Hepatocyte (in vitro differentiated cells): ENCODE data around the gene CNIH3. TPM values are rescaled to one million over a fixed set of nuclear protein-coding genes. Genes with fewer than 3 reads are reported as not detected.

Source experiments
- DNase-seq: peaks from one replicate; pipeline ENCODE4 v3.0.0-alpha.2; 2016; ENCODE audit warnings: low spot score
- H2AFZ ChIP-seq: fragments of 200-600 bp; sonication (generic); 2 replicates; pipeline ENCODE4 v1.6.0; 2016; ENCODE audit warnings: antibody characterized with exemption, mild to moderate bottlenecking
- H3K27ac ChIP-seq: fragments of 200-600 bp; sonication (generic); 2 replicates; pipeline ENCODE4 v1.5.1; 2016; ENCODE audit warnings: mild to moderate bottlenecking
- H3K27me3 ChIP-seq: fragments of 200-600 bp; sonication (generic); 2 replicates; pipeline ENCODE4 v1.6.1; 2016
- H3K36me3 ChIP-seq: fragments of 200-600 bp; sonication (generic); replicated peaks from 2 replicates; pipeline ENCODE4 v1.5.1; 2016; ENCODE audit warnings: low read depth; ENCODE audit not compliant: insufficient read depth
- H3K4me1 ChIP-seq: fragments of 200-600 bp; sonication (generic); 2 replicates; pipeline ENCODE4 v1.5.1; 2016; ENCODE audit warnings: mild to moderate bottlenecking, moderate library complexity; ENCODE audit not compliant: insufficient read depth
- H3K4me2 ChIP-seq: fragments of 200-600 bp; sonication (generic); 2 replicates; pipeline ENCODE4 v1.6.0; 2016
- H3K4me3 ChIP-seq: fragments of 200-600 bp; sonication (generic); 2 replicates; pipeline ENCODE4 v1.5.1; 2016; ENCODE audit warnings: mild to moderate bottlenecking
- H3K79me2 ChIP-seq: fragments of 200-600 bp; sonication (generic); 2 replicates; pipeline ENCODE4 v1.6.0; 2017; ENCODE audit warnings: mild to moderate bottlenecking
- H3K9me2 ChIP-seq: fragments of 200-600 bp; sonication (generic); replicated peaks from 2 replicates; pipeline ENCODE4 v1.6.0; 2017; ENCODE audit warnings: mild to moderate bottlenecking; ENCODE audit not compliant: insufficient read depth
- H3K9me3 ChIP-seq: fragments of 200-600 bp; sonication (generic); 2 replicates; pipeline ENCODE4 v1.5.1; 2016; ENCODE audit warnings: low read depth, mild to moderate bottlenecking
- H4K20me1 ChIP-seq: fragments of 200-600 bp; sonication (generic); 2 replicates; pipeline ENCODE4 v1.6.0; 2016; ENCODE audit warnings: mild to moderate bottlenecking; ENCODE audit not compliant: insufficient read depth, poor library complexity, severe bottlenecking
- EZH2 ChIP-seq: fragments of 200-600 bp; sonication (generic); IDR thresholded peaks from 2 replicates; pipeline ENCODE4 v1.6.1; 2016; ENCODE audit warnings: antibody characterized with exemption, mild to moderate bottlenecking, borderline replicate concordance
- EZH2phosphoT487 ChIP-seq: fragments of 200-600 bp; sonication (generic); IDR thresholded peaks from one replicate; pipeline ENCODE4 v1.6.1; 2018; ENCODE audit warnings: antibody characterized with exemption, mild to moderate bottlenecking, low read depth, moderate library complexity; ENCODE audit not compliant: unreplicated experiment, severe bottlenecking
- WGBS: methylation state at CpG from one replicate; pipeline ENCODE4 v1.1.6; 2016; ENCODE audit warnings: low lambda C conversion rate; ENCODE audit errors: missing lambda C conversion rate; 5-methylcytosine and 5-hydroxymethylcytosine counted together
- polyA plus RNA-seq: library from polyadenylated mRNA; unstranded; fragments of >200 nt; fragmentation: Nextera tagmentation; extraction: Ambion mirVana; gene quantifications from 2 replicates; pipeline ENCODE4 v1.2.1, GENCODE V29; 2016
- total RNA-seq: library from RNA; depleted of rRNA; stranded (reverse); fragments of >200 nt; gene quantifications from 2 replicates; pipeline ENCODE4 v1.2.3, GENCODE V29; 2014
- TF ChIP-seq, protein P1 (sequence below): fragments of 200-600 bp; sonication (generic); IDR thresholded peaks from 2 replicates; pipeline ENCODE4 v1.5.1; 2016; ENCODE audit warnings: antibody characterized with exemption, mild to moderate bottlenecking; ENCODE audit not compliant: poor library complexity

CNIH3 gene
- total and polyA plus RNA-seq, 2 experiments from 2014 or later = 2.8 to 3.5 TPM

DNA sequence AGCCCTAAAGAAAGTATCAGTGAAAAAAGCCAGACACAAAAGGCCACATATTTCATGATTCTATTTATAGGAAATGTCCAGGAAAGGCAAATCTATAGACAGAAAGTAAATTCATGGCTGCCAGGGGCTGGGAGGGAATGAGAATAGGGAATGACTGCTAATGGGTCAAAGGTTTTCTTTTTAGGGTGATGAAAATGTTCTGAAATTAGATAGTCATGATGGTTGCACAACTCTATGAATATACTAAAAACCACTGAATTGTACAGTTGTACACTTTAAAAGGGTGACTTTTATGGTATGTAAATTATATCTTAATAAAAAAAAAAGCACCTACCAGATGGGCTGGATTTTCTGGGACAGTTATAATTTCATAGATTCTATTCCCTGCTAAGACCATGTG, 114.8 kb downstream of the CNIH3 start:
- TF ChIP-seq EZH2 (no peak), EZH2phosphoT487 (no peak)
- TF ChIP-seq, protein P1, sequence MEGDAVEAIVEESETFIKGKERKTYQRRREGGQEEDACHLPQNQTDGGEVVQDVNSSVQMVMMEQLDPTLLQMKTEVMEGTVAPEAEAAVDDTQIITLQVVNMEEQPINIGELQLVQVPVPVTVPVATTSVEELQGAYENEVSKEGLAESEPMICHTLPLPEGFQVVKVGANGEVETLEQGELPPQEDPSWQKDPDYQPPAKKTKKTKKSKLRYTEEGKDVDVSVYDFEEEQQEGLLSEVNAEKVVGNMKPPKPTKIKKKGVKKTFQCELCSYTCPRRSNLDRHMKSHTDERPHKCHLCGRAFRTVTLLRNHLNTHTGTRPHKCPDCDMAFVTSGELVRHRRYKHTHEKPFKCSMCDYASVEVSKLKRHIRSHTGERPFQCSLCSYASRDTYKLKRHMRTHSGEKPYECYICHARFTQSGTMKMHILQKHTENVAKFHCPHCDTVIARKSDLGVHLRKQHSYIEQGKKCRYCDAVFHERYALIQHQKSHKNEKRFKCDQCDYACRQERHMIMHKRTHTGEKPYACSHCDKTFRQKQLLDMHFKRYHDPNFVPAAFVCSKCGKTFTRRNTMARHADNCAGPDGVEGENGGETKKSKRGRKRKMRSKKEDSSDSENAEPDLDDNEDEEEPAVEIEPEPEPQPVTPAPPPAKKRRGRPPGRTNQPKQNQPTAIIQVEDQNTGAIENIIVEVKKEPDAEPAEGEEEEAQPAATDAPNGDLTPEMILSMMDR = no peak
- Histone ChIP-seq H3K36me3 (no peaks in the 10 kb centered on the region), H3K9me3 (no peaks in the 10 kb centered on the region), H3K27me3 (no peaks in the 10 kb centered on the region), H3K4me2 (no peak overlapping the region), H3K27ac (no peak overlapping the region), H3K4me1 (peaks cover 10% of the 10 kb centered on the region), H3K79me2 (no peaks in the 10 kb centered on the region), H3K4me3 (no peak overlapping the region), H4K20me1 (no peaks in the 10 kb centered on the region), H3K9me2 (no peaks in the 10 kb centered on the region), H2AFZ (no peak overlapping the region)
- DNase-seq = no peak

DNA sequence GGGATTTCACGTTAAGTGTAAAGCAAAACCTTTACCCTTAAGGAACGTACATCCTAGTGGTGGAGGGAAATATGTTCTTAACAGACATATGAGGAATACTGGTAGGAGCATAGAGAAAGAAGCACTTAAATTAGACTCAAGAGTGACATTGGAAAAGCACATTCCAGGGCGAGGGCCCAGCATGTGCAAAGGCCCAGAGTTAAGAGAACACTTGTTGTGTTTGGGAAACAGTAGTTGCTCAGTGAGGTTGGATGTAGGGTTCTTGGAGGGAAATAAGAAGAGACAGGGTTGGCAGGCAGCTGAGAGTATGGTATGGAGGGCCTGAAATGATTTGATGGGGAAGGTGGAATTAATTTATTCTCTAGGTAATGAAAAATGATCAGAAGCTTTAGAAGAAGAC, 115.5 kb downstream of the CNIH3 start:
- DNase-seq = no peak
- Histone ChIP-seq H3K36me3 (no peaks in the 10 kb centered on the region), H3K9me3 (no peaks in the 10 kb centered on the region), H3K9me2 (no peaks in the 10 kb centered on the region), H3K27ac (peak overlapping the region; percentile 88), H3K4me1 (peaks cover 10% of the 10 kb centered on the region), H3K27me3 (no peaks in the 10 kb centered on the region), H2AFZ (no peak overlapping the region), H3K4me3 (no peak overlapping the region), H3K4me2 (no peak overlapping the region), H3K79me2 (no peaks in the 10 kb centered on the region), H4K20me1 (no peaks in the 10 kb centered on the region)
- TF ChIP-seq EZH2 = no peak
- no peak for TF ChIP-seq EZH2phosphoT487
- TF ChIP-seq, protein P1 = no peak
- 72% methylated on average over 3 of the region's 3 CpGs for WGBS

DNA sequence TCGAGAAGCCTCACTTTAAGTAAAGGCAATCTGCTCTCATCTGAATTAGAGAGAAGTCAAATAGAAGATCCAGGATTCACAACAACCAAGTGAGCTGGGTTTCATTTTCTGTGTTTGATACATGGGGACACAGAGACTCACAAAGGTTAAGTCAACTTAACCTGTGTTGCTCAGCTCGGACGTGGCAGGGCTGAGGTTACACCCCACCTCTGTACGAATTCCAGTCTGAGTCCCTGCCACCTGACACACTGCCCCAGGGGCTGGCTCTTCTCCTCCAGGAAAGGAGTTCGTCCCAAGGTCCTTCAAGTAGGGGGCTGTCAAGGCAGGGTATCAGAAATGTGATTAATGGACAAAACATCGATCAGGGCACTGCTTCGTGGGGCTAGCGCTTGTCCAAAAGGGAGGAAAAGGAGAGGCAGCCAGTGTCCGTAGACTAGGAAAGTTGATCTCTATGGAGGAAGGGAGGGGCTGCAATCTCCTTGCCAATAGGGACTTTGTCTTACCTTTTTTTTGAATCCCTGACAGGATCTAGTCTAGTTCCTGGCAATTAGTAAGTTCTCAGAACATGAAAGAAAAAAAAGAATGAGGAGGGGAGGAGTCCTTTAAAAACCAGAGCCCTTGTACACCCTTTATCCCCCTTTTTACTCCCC, 116.4 kb downstream of the CNIH3 start:
- Histone ChIP-seq H3K36me3 (no peaks in the 10 kb centered on the region), H3K9me2 (no peaks in the 10 kb centered on the region), H3K27ac (peak overlapping the region; percentile 88), H3K9me3 (no peaks in the 10 kb centered on the region), H3K27me3 (no peaks in the 10 kb centered on the region), H2AFZ (no peak overlapping the region), H4K20me1 (no peaks in the 10 kb centered on the region), H3K79me2 (no peaks in the 10 kb centered on the region), H3K4me3 (no peak overlapping the region), H3K4me2 (peak overlapping the region; percentile 23), H3K4me1 (peaks cover 14% of the 10 kb centered on the region)
- WGBS = 55% methylated on average over 9 of the region's 9 CpGs
- peak; percentile 55 for DNase-seq
- TF ChIP-seq, protein P1 = no peak
- TF ChIP-seq EZH2phosphoT487 (no peak), EZH2 (no peak)
